NCI-H2107 (cell line): Measurements from ENCODE around the gene PHRF1.
A peak's percentile ranks its signal among the peaks of the same experiment; 100 is the strongest.

Experiments used
- DNase-seq: peaks from one replicate; lab custom pipeline; 2025; lab: John Stamatoyannopoulos, UW

The PHRF1 gene, protein sequence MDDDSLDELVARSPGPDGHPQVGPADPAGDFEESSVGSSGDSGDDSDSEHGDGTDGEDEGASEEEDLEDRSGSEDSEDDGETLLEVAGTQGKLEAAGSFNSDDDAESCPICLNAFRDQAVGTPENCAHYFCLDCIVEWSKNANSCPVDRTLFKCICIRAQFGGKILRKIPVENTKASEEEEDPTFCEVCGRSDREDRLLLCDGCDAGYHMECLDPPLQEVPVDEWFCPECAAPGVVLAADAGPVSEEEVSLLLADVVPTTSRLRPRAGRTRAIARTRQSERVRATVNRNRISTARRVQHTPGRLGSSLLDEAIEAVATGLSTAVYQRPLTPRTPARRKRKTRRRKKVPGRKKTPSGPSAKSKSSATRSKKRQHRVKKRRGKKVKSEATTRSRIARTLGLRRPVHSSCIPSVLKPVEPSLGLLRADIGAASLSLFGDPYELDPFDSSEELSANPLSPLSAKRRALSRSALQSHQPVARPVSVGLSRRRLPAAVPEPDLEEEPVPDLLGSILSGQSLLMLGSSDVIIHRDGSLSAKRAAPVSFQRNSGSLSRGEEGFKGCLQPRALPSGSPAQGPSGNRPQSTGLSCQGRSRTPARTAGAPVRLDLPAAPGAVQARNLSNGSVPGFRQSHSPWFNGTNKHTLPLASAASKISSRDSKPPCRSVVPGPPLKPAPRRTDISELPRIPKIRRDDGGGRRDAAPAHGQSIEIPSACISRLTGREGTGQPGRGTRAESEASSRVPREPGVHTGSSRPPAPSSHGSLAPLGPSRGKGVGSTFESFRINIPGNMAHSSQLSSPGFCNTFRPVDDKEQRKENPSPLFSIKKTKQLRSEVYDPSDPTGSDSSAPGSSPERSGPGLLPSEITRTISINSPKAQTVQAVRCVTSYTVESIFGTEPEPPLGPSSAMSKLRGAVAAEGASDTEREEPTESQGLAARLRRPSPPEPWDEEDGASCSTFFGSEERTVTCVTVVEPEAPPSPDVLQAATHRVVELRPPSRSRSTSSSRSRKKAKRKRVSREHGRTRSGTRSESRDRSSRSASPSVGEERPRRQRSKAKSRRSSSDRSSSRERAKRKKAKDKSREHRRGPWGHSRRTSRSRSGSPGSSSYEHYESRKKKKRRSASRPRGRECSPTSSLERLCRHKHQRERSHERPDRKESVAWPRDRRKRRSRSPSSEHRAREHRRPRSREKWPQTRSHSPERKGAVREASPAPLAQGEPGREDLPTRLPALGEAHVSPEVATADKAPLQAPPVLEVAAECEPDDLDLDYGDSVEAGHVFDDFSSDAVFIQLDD (N-terminal part only)

DNA sequence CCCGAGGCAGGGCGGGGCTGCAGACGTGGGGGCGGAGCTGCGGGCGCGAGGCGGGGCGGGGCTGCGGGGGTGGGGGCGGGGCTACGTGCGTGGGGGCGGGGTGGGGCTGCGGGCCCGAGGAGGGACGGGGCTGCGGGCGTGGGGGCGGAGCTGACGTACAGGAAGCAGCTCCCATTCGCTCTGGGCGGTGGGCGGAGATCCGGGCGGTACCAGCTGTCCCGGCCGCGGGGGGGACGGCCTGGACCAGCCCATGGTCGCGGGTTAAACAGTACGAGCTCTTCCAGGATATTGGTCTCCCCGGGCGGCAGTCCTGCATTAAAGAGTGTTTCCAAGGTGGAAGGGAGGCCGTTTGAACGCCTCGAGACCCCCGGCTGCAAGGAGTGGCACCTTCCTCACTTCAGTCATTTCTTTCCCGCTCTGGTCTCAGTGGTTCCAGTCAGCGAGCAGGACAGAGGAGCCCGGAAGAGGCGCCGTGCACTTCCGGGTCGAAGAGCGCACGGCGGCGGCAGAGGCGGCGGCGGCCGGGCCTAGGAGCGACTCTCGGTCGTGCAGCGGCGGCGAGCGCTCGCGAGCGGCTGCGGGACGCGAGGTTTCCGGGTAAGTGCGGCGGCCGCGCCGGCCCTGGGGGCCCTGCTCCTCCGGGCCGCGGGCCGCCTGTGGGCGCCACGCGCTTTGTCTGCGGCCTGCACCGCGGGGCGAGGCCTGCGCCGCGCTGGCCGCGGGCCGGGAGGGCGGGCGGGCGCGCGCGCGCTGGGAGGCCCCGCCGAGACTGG is at the start of gene PHRF1:
Gene PHRF1, plus strand, starts transcription at position 475 of the 773 bp plus-strand sequence. CDS start 5,043 bp downstream, outside the sequence.
- DNase-seq: peak; percentile 85

DNA sequence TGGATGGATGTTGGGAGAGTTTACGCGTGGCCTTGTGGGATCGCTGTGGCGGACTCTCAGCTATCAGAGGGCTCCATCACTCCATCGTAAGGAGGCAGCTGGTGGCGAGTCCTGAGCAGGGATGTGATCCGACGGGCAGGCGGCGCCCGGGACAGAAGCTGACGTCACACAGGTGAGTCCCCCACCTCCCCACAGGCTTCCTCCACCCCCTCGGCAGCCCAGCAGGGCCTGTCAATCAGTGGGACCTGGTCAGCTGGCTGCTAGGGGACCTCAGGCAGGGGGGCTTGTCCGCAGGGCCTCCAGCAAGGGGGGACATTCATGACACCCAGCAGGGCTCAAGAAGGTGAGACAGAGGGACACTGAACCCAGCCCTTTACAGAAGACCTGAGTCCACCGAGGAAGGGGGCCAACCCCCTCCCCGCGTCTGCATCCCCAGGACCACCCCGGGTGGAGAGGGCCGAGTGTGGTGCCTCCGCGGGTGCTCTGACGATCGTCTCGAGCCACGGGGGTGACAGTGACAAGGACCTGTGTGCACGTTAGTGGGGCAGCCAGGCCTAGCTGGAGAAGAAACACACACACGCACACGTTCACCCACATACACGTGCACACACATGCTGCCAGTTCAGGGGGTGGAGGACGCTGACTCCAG is 48.0 kb upstream of the PHRF1 start:
- no peak for DNase-seq

GRCh38 chr11:528815-529727 is 47.2 kb upstream of the PHRF1 start:
- no peak for DNase-seq

- no peak for DNase-seq
Measured at GRCh38 chr11:529728-530411, 46.4 kb upstream of the PHRF1 start.

- no peak for DNase-seq
Measured at GRCh38 chr11:530960-531831, 45.1 kb upstream of the PHRF1 start.

- no peak for DNase-seq
Measured at GRCh38 chr11:531919-532526, 44.2 kb upstream of the PHRF1 start.

- no peak for DNase-seq
Measured at GRCh38 chr11:532527-532985, 43.7 kb upstream of the PHRF1 start.

DNA sequence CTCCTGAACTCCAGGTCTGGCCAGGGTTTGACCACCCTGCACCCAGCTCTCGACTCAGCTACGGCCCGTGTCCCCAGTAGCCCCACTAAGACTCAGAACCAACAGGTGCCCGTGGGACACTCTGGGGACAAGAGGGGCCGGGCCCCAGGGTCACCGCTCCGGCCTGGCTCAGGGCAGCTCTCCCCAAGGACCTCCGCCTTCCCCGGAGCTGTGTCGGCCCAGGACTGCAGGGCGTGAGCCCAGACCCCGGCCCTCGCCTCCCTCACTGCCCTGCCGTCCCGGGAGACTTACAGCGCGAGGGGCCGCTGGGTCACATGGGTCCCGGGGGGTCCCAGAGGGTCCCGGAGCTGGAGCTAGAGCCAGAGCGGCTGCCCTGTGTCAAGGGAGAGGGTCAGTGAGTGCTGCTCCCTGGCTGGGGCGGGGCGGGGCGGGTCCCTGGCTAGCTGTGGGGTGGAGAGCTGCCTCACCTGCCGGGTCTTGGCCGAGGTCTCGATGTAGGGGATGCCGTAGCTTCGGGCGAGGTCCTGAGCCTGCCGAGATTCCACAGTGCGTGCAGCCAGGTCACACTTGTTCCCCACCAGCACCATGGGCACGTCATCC is 43.2 kb upstream of the PHRF1 start:
- no peak for DNase-seq

DNA sequence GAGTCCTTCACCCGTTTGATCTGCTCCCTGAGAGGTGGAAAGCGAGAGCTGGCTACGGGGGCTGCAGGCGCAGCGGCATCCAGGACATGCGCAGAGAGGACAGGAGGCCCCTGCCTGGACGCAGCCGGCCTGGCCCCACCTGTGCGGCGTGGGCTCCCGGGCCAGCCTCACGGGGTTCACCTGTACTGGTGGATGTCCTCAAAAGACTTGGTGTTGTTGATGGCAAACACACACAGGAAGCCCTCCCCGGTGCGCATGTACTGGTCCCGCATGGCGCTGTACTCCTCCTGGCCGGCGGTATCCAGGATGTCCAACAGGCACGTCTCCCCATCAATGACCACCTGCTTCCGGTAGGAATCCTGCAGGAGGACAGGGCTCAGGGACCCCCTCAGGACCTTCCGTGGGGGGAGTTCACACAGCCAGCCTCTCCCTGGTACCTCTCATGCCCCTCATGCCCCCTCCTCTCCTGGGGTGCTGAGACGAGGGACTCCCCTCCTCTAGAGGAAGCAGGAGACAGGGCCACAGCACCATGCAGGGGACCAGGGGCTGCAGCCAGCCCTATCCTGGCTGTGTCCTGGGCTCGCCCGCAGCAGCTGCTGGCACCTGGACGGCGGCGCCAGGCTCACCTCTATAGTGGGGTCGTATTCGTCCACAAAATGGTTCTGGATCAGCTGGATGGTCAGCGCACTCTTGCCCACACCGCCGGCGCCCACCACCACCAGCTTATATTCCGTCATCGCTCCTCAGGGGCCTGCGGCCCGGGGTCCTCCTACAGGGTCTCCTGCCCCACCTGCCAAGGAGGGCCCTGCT is 42.5 kb upstream of the PHRF1 start:
- no peak for DNase-seq

- DNase-seq: no peak
Measured at GRCh38 chr11:534396-535209, 41.7 kb upstream of the PHRF1 start.

DNA sequence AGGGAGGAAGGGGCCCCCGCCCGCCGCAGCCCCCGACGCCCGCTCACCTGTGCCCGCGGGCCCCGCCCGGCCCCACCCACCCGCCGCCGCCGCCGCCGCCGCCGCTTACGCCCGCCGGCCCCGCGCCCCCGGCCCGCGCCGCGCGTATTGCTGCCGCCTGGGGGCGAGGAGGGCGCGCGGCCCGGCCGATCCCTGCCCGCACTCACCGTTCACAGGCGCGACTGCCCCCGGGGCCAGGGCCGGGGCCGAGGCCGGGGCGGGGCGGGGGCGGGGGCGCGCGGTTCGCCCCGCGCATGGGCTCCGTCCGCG is 41.1 kb upstream of the PHRF1 start:
- DNase-seq: no peak

DNA sequence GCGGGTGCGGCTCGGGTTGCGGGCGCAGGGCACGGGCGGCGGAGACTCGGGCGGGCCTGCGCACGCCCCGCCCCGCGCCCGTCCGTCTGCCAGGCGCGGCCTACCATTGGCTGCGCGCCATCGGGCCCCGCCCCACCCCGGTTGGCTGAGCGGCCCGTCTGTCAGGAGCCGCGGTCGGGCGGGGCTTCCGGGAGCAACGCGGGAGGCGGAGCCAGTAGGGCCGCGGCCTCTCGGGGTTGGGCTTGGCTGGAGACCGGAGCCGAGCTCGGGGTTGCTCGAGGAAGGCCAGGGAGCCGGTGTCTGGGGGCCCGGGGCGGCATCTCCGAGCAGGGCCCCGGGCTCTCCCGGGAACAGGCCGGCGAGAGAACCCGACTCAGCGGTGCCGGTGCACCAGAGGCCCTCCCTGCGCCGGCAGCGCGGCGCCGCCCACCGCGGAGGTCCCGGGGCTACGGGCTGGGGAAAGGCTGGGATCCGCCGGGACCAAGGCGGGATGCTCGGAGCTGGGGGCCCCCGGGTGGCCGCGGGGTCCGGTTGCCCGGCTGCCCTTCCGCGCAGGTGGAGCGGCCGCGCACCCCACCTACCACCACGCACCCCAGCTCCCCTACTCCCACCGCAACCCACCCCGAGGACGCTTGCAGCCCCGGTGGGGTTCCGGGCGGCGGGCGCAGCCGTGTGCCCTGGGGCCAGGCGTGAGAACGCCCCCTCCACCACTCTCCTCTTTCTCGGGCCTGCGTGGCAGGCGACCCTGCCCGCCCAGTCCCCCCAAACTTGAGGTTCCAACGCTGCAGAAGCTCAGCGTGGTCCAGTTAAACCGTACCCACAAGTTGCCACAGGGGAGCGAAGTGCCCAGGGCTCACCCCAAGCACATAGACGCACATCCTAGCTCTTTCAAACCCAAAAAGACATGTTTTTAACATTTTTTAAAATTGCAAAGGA is 40.5 kb upstream of the PHRF1 start, which contains the start of gene HRAS:
Gene HRAS, minus strand, starts transcription at position 58 of the 936 bp plus-strand sequence.
- DNase-seq: peak; percentile 91

- peak; percentile 87 for DNase-seq
Measured at GRCh38 chr11:536841-537621, 39.2 kb upstream of the PHRF1 start, which contains the start of gene LRRC56. Gene LRRC56, plus strand, starts transcription at chr11:537527. Its CDS starts 3,158 bp downstream, at chr11:540685.
